Thoracic aorta (tissue), 2 donors: ENCODE measurements around the gene DRICH1. TPM values are rescaled to one million over a fixed set of nuclear protein-coding genes. Genes with fewer than 3 reads are reported as not detected.
"Not testable (repeated sequence)": the region's sequence is repeated elsewhere in the genome, so short reads cannot be mapped to it uniquely, and the experiment has no call there.

Experiments
- ATAC-seq: fragments of 150-250 bp; one replicate; pipeline ENCODE4 v1.8.0; 2017; ENCODE audit warnings: low read depth; ENCODE audit not compliant: insufficient number of reproducible peaks, low FRiP score
- DNase-seq: peaks from one replicate; pipeline ENCODE4 v3.0.0-alpha.2; 2020; ENCODE audit warnings: low spot score
- H3K27ac ChIP-seq, 2 donors: fragments of 200-600 bp; sonication (generic); 1 replicate in 1 of 2; 2 replicates in 1 of 2; pipeline ENCODE4 v1.5.1; 2016; ENCODE audit warnings: mild to moderate bottlenecking in 2 of 2, moderate library complexity in 2 of 2
- H3K27me3 ChIP-seq: fragments of 200-600 bp; sonication (generic); replicated peaks from 2 replicates; pipeline ENCODE4 v1.6.0; 2016; ENCODE audit warnings: mild to moderate bottlenecking; ENCODE audit not compliant: insufficient read depth
- H3K36me3 ChIP-seq: fragments of 200-600 bp; sonication (generic); one replicate; pipeline ENCODE4 v1.5.1; 2016
- H3K4me1 ChIP-seq, 2 donors: fragments of 200-600 bp; sonication (generic); 1 replicate in 1 of 2; 2 replicates in 1 of 2; pipeline versions ENCODE4 v1.5.1 to v1.6.0; 2016; ENCODE audit warnings: low read depth in 2 of 2, mild to moderate bottlenecking in 1 of 2; ENCODE audit not compliant: control insufficient read depth in 1 of 2
- H3K4me3 ChIP-seq: fragments of 200-600 bp; sonication (generic); 2 replicates; pipeline ENCODE4 v1.5.1; 2016; ENCODE audit warnings: mild to moderate bottlenecking
- H3K9me3 ChIP-seq: fragments of 200-600 bp; sonication (generic); 2 replicates; pipeline ENCODE4 v1.5.1; 2016
- CTCF ChIP-seq: fragments of 200-600 bp; sonication (generic); IDR thresholded peaks from one replicate; pipeline ENCODE4 v1.5.1; 2019; ENCODE audit warnings: antibody characterized with exemption
- total RNA-seq, 2 donors: library from RNA; depleted of rRNA; stranded (reverse); fragments of >200 nt; gene quantifications; one replicate each; pipeline versions ENCODE4 v1.1.0 to v1.2.3, GENCODE V29; 2016

The DRICH1 gene
- total RNA-seq, 2 donors from 2014 or later, result not detected

- peak overlapping the region; percentile 69 for H3K4me3 ChIP-seq
- ATAC-seq (no peak), DNase-seq (no peak)
- H3K36me3 ChIP-seq, result no peaks in the 10 kb centered on the region
- H3K27me3 ChIP-seq, result no peaks in the 10 kb centered on the region
- H3K4me1 ChIP-seq, result peaks cover 0 to 14% of the 10 kb centered on the region in 2 donors
- no peaks in the 10 kb centered on the region for H3K9me3 ChIP-seq
- H3K27ac ChIP-seq, result no peak overlapping the region
- TF ChIP-seq CTCF, result no peak
Observed at GRCh38 chr22:23565305-23565914, 66.7 kb downstream of the DRICH1 start.

GRCh38 chr22:23564276-23564675, 67.8 kb downstream of the DRICH1 start:
- TF ChIP-seq CTCF, result no peak
- Histone ChIP-seq H3K27ac (no peak overlapping the region), H3K4me1 (peaks cover 0 to 14% of the 10 kb centered on the region in 2 donors), H3K4me3 (no peak overlapping the region), H3K27me3 (no peaks in the 10 kb centered on the region), H3K9me3 (no peaks in the 10 kb centered on the region), H3K36me3 (no peaks in the 10 kb centered on the region)
- ATAC-seq, result no peak
- DNase-seq, result no peak

GRCh38 chr22:23563111-23563510, 69.0 kb downstream of the DRICH1 start:
- no peak overlapping the region for H3K27ac ChIP-seq
- H3K36me3 ChIP-seq, result no peaks in the 10 kb centered on the region
- no peaks in the 10 kb centered on the region for H3K27me3 ChIP-seq
- no peak for TF ChIP-seq CTCF
- H3K4me3 ChIP-seq, result no peak overlapping the region
- no peak for DNase-seq
- ATAC-seq, result no peak
- no peaks in the 10 kb centered on the region for H3K9me3 ChIP-seq
- H3K4me1 ChIP-seq, result peaks cover 0 to 14% of the 10 kb centered on the region in 2 donors

- TF ChIP-seq CTCF, result no peak
- H3K4me3 ChIP-seq, result no peak overlapping the region
- H3K4me1 ChIP-seq, result peaks cover 0 to 14% of the 10 kb centered on the region in 2 donors
- no peak overlapping the region for H3K27ac ChIP-seq
- ATAC-seq (no peak), DNase-seq (no peak)
- no peaks in the 10 kb centered on the region for H3K36me3 ChIP-seq
- no peaks in the 10 kb centered on the region for H3K9me3 ChIP-seq
- no peaks in the 10 kb centered on the region for H3K27me3 ChIP-seq
Observed at GRCh38 chr22:23562186-23562585, 69.9 kb downstream of the DRICH1 start.

GRCh38 chr22:23561025-23561510, 71.1 kb downstream of the DRICH1 start:
- H3K27me3 ChIP-seq, H3K27ac ChIP-seq, DNase-seq: not testable (repeated sequence)

GRCh38 chr22:23560215-23560614, 71.9 kb downstream of the DRICH1 start:
- not testable (repeated sequence) for DNase-seq

More at GRCh38 chr22:23561025-23561510, 71.1 kb downstream of the DRICH1 start:
- H3K4me3 ChIP-seq, H3K36me3 ChIP-seq, H3K9me3 ChIP-seq, ATAC-seq, H3K4me1 ChIP-seq: not testable (repeated sequence)

More at GRCh38 chr22:23560215-23560614, 71.9 kb downstream of the DRICH1 start:
- H3K27ac ChIP-seq, H3K4me1 ChIP-seq, H3K4me3 ChIP-seq, H3K9me3 ChIP-seq, H3K27me3 ChIP-seq, H3K36me3 ChIP-seq, ATAC-seq: not testable (repeated sequence)

Other genes starting within 250 kb of the DRICH1 start
- not detected for gene IGLL1, start 52.0 kb downstream of the DRICH1 start, total RNA-seq
- gene RGL4, start 58.7 kb upstream of the DRICH1 start, total RNA-seq, result not detected
- gene ZNF70, start 118.8 kb upstream of the DRICH1 start, total RNA-seq, result 10 to 100 TPM in 1 of 2 donors, 1 to 10 TPM in 1; 8.4 to 13.8 TPM
- gene VPREB3, start 122.1 kb upstream of the DRICH1 start, total RNA-seq, result not detected
- gene C22orf15, start 130.7 kb upstream of the DRICH1 start, total RNA-seq, result not detected
- 10 to 100 TPM in 1 of 2 donors, not detected in 1; 19.4 TPM for gene CHCHD10, start 135.7 kb upstream of the DRICH1 start, total RNA-seq
- gene MMP11, start 140.5 kb upstream of the DRICH1 start, total RNA-seq, result 10 to 100 TPM in 1 of 2 donors, 1 to 10 TPM in 1; 2.0 to 10.2 TPM
- 10 to 100 TPM; 43.5 to 50.0 TPM for gene SMARCB1, start 154.6 kb upstream of the DRICH1 start, total RNA-seq
- 1 to 10 TPM; 2.5 to 3.0 TPM for gene DERL3, start 206.7 kb upstream of the DRICH1 start, total RNA-seq
- gene SLC2A11, start 225.6 kb upstream of the DRICH1 start, total RNA-seq, result 10 to 100 TPM in 1 of 2 donors, 1 to 10 TPM in 1; 9.2 to 25.5 TPM